AG09309 (cell line): ENCODE measurements around the gene OAS1.
"Not testable (repeated sequence)": the region's sequence is repeated elsewhere in the genome, so short reads cannot be mapped to it uniquely, and the experiment has no call there.

Experiments
- DNase-seq: peaks from one replicate; pipeline ENCODE4 v3.0.0-alpha.2; 2010; ENCODE audit warnings: low read depth
- H3K4me3 ChIP-seq: 2 replicates; pipeline ENCODE4 v1.5.1; 2011; ENCODE audit warnings: mild to moderate bottlenecking, low read depth, low read length, moderate library complexity; ENCODE audit not compliant: control insufficient read depth
- TF ChIP-seq, protein P1 (sequence below): IDR thresholded peaks from 2 replicates; pipeline ENCODE4 v1.5.1; 2011; ENCODE audit warnings: mild to moderate bottlenecking, low read depth, low read length, inconsistent platforms; ENCODE audit not compliant: insufficient read depth, control insufficient read depth; ENCODE audit errors: missing control alignments

Gene OAS1

DNA sequence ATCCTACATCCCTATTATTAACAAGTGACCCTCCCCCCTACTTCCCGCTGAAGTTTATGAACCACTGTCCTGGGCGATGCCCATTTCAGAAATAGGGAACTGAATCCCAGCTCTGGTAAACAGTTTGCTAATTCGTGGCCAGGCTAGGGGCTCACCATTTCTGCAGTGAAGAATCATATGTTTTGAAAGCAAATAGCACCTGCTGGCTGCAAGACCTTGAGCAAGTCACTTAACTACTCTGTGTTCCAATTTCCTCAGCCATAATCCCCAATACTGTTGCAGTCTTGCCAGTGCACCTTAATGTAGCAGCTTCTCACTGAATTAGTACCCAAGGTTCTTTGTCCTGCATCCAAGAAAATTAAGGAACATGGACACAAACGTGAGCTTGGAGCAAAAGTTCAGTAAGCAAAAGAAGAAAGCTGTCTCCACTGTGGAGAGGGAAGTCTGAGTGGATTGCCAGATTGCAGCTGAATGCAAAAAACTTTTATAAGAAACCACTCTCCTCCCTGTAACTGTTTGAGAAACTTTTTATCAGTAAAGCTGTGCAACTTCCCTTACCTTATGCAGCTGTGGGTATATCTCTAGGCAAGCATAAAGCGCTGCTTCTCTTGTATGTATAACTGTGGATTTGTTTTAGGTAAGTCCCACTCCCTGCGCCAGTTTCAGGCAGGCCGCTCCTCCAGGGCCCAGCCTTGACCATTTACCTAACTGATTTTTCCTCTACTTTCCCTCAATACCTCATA lies 824 bp downstream of the OAS1 start:
- no peak overlapping the region for H3K4me3 ChIP-seq
- TF ChIP-seq, protein P1, sequence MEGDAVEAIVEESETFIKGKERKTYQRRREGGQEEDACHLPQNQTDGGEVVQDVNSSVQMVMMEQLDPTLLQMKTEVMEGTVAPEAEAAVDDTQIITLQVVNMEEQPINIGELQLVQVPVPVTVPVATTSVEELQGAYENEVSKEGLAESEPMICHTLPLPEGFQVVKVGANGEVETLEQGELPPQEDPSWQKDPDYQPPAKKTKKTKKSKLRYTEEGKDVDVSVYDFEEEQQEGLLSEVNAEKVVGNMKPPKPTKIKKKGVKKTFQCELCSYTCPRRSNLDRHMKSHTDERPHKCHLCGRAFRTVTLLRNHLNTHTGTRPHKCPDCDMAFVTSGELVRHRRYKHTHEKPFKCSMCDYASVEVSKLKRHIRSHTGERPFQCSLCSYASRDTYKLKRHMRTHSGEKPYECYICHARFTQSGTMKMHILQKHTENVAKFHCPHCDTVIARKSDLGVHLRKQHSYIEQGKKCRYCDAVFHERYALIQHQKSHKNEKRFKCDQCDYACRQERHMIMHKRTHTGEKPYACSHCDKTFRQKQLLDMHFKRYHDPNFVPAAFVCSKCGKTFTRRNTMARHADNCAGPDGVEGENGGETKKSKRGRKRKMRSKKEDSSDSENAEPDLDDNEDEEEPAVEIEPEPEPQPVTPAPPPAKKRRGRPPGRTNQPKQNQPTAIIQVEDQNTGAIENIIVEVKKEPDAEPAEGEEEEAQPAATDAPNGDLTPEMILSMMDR = no peak
- no peak for DNase-seq

DNA sequence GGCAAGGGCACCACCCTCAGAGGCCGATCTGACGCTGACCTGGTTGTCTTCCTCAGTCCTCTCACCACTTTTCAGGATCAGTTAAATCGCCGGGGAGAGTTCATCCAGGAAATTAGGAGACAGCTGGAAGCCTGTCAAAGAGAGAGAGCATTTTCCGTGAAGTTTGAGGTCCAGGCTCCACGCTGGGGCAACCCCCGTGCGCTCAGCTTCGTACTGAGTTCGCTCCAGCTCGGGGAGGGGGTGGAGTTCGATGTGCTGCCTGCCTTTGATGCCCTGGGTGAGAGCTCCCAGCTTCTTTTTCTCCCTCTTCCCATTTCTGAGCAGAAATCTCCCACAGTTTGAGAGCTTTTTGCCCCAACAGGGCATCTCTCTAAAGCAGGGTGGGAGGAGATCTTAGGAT lies 1.8 kb downstream of the OAS1 start:
- H3K4me3 ChIP-seq = no peak overlapping the region
- TF ChIP-seq, protein P1 = no peak
- no peak for DNase-seq

DNA sequence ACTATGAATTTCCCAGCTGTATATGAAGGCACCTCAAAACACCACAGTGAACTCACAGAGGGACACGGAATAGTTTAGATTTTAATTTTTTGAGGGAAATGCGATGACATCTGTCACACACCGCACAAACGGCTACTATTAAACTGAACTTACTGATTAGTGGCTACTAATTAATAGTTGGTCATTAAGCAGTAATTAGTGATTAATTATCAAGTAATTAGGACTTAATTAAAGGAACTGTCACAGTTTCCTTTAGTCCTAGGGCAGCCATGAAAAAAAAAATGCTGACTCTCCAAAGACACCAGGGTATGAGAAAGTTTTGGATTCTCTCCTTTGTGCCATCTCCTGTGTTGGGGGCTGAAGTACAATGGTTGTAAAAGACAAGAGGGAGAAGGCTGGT lies 2.9 kb downstream of the OAS1 start:
- DNase-seq = no peak
- TF ChIP-seq, protein P1 = no peak
- H3K4me3 ChIP-seq = no peak overlapping the region

DNA sequence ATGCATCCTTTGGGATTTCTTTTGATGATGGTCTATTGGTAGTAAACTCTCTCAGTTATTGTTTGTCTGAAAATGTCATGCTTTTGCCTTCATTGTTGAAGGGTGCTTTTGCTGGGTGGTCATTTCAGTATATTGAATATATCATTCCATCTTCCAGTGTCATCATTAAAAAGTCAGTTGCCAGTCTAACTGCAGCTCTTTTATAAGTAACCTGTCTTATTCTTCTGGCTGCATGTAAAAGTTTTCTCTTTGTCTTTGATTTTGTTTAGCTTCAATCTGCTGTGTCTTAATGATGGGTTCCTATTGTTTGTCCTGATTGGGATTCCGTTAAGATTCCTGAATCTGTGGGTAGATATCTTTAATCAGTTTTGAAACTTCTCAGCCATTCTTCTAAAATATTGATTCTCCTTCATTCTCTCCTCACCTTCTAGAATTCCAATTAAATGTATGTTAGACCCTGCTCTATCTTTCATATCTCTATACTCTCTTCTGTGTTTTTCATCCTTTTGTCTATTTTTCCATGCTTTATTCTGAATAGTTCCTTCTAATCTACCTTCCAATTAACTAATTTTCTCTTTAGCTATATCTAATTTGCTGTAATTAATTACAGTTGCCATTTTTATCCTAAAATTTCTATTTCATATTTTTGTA lies 6.4 kb downstream of the OAS1 start:
- TF ChIP-seq, protein P1 = no peak
- DNase-seq = no peak

DNA sequence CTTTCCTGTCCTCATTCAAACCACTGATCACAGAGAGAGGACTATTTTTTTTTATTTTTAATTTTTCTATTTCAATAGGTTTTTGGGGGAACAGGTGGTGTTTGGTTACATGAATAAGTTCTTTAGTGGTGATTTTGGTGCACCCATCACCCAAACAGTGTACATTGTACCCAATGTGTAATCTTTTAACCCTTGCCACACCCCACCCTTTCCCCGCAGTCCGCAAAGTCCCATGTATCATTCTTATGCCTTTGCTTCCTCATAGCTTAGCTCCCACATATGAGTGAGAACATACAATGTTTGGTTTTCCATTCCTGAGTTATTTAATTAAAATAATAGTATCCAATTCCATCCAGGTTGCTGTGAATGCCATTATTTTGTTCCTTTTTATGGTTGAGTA lies 7.1 kb downstream of the OAS1 start:
- H3K4me3 ChIP-seq, DNase-seq: not testable (repeated sequence)

More for the DNA sequence above, 6.4 kb downstream of the OAS1 start:
- no peak overlapping the region for H3K4me3 ChIP-seq

DNA sequence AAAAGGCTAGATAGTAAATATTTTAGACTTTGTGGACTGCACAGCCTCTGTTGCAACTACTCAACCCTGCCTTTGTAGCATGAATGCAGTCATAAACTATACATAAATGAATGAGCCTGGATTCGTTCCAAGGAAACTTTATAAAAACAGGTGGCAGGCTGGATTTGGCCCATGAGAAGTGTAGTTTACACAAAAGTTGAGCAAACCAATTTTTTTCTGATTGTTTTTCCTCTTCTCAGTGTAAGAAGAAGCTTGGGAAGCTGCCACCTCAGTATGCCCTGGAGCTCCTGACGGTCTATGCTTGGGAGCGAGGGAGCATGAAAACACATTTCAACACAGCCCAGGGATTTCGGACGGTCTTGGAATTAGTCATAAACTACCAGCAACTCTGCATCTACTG lies 9.5 kb downstream of the OAS1 start:
- TF ChIP-seq, protein P1 = no peak
- DNase-seq = peak; percentile 43
- no peak overlapping the region for H3K4me3 ChIP-seq

DNA sequence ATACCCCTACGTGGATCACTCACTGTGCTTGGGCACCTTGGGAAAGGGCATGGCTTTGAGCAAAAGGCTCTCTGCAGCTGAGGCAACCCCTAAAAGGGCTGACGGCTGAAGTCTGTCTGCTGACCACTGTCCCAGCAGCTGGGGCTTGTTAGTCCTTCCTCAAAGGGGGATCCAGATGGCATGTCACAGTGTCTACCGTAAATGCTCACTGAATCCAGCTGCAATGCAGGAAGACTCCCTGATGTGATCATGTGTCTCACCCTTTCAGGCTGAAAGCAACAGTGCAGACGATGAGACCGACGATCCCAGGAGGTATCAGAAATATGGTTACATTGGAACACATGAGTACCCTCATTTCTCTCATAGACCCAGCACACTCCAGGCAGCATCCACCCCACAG lies 12.4 kb downstream of the OAS1 start:
- no peak overlapping the region for H3K4me3 ChIP-seq
- no peak for DNase-seq
- TF ChIP-seq, protein P1 = no peak
